Progenitor cell of endocrine pancreas (in vitro differentiated cells): ENCODE measurements around the gene RPL10A. TPM values are rescaled to one million over a fixed set of nuclear protein-coding genes. Genes with fewer than 3 reads are reported as not detected.

Source experiments
- DNase-seq: peaks from one replicate; pipeline ENCODE4 v3.0.0; 2021; ENCODE audit warnings: low spot score; ENCODE audit not compliant: unreplicated experiment
- H3K27ac Mint-ChIP-seq: 2 replicates; pipeline ENCODE4 v1.8.0; 2021; ENCODE audit warnings: mild to moderate bottlenecking, moderate library complexity, mixed read lengths
- H3K27me3 Mint-ChIP-seq: 2 replicates; pipeline ENCODE4 v1.8.0; 2021; ENCODE audit warnings: mixed read lengths
- H3K36me3 Mint-ChIP-seq: 2 replicates; pipeline ENCODE4 v1.8.0; 2022; ENCODE audit warnings: mixed read lengths; ENCODE audit not compliant: insufficient read depth
- H3K4me1 Mint-ChIP-seq: 2 replicates; pipeline ENCODE4 v1.8.0; 2021; ENCODE audit warnings: low read depth, mixed read lengths
- H3K4me3 Mint-ChIP-seq: 2 replicates; pipeline ENCODE4 v1.8.0; 2021; ENCODE audit warnings: low read depth, mild to moderate bottlenecking, moderate library complexity, mixed read lengths
- H3K9me3 Mint-ChIP-seq: 2 replicates; pipeline ENCODE4 v1.8.0; 2021; ENCODE audit warnings: low read depth, mixed read lengths
- total RNA-seq: library from RNA; stranded (reverse); gene quantifications from 2 replicates; pipeline ENCODE4 v1.2.1, GENCODE V29; 2021
- TF ChIP-seq, protein P1 (sequence below): fragments of 200-600 bp; sonication (generic); IDR thresholded peaks from one replicate; pipeline ENCODE4 v1.5.0; 2021; ENCODE audit warnings: antibody characterized with exemption, mild to moderate bottlenecking; ENCODE audit not compliant: unreplicated experiment

Gene RPL10A
- total RNA-seq, 1 donor from 2014 or later, result 1,416 TPM

DNA sequence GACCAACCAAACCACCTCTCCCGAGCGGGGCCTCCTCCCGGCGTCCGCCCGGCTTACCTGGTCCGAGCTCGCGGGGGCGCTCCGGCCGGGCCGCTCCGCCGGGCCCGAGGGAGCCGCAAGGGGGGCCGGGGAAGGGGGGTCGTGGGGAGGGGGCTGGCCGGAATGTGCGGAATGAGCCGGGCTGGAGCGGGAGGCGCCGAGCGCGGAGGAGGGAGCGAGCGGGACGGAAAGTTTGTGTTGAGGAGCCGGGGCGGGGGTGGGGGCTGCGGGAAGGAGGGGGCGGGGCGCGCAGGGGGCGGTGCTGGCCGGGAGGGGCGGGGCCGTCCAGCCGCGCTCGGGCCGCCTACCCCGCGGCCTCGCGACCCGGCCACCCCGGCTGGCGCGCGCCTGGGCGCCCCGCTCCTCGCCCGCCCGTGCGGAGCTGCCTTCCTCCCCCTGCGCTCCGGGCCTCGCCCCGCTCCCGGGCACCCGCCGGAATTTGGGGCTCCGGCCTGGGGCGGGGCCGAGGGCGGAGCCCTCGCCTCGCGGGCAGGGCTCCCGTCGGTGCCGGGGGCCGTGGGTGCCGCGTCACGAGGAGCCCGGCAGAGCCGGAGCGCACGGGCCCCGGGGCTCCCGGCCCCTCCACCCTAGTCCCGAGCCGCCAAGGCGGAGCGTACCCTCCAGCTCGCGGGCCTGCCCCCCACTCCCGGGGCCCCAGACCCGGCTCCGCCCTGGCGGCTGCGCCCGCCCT is 28.8 kb downstream of the RPL10A start, which contains the start of gene TEAD3:
Gene TEAD3, minus strand, starts transcription at position 239 of the 730 bp plus-strand sequence.
- Mint-ChIP-seq H3K27me3 (peaks cover 24% of the 10 kb centered on the region), H3K4me1 (peaks cover 33% of the 10 kb centered on the region), H3K36me3 (no peaks in the 10 kb centered on the region), H3K27ac (peak within 1 kb of the TSS; percentile 96), H3K9me3 (no peaks in the 10 kb centered on the region), H3K4me3 (peak within 1 kb of the TSS; percentile 83)
- TF ChIP-seq, protein P1, sequence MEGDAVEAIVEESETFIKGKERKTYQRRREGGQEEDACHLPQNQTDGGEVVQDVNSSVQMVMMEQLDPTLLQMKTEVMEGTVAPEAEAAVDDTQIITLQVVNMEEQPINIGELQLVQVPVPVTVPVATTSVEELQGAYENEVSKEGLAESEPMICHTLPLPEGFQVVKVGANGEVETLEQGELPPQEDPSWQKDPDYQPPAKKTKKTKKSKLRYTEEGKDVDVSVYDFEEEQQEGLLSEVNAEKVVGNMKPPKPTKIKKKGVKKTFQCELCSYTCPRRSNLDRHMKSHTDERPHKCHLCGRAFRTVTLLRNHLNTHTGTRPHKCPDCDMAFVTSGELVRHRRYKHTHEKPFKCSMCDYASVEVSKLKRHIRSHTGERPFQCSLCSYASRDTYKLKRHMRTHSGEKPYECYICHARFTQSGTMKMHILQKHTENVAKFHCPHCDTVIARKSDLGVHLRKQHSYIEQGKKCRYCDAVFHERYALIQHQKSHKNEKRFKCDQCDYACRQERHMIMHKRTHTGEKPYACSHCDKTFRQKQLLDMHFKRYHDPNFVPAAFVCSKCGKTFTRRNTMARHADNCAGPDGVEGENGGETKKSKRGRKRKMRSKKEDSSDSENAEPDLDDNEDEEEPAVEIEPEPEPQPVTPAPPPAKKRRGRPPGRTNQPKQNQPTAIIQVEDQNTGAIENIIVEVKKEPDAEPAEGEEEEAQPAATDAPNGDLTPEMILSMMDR, result peak; percentile 31
- peak; percentile 80 for DNase-seq

DNA sequence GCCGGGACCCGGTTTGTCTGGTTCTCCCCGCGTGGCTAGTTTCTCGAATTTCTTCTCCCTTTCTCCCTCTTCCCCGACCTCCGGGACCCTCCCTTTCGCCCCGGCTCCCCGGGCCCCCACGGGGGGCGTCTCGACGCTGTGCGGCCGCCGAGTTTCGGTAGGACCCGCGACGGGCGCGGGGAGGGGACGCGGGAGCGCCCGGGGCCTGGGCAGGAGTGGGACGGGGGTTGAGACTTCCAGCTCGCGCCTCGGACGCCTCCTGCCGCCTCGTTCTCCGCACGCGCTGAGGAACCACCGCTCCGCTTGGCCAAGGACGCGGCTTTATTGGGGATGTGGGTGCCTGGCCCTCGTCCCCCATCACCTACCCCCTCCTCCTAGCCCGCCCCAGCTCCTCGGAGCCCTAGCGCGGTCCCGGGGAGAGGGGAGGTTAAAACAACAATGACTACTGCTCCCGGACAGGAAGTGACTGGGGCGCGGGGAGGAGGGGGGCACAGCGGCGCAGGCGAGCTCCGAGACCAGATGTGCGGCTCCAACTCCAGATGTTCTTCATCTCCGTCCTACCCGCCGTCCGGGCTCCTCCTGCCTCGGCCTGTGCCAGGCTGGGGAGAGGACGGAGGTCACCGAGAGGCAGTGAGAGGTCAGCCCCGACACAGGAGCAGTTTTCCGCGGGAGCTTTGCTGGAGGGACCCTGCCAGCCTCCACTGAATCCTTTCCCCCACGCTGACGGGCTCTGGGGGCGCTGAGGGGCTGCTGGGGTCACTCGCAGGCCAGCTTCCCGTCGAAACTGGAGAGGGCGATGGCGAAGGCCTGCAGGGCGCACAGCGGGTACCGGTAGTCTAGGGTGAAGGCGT is 29.6 kb downstream of the RPL10A start:
- H3K36me3 Mint-ChIP-seq, result no peaks in the 10 kb centered on the region
- DNase-seq, result peak; percentile 29
- H3K4me3 Mint-ChIP-seq, result peak overlapping the region; percentile 75
- TF ChIP-seq, protein P1, result no peak
- H3K9me3 Mint-ChIP-seq, result no peaks in the 10 kb centered on the region
- H3K27me3 Mint-ChIP-seq, result peaks cover 24% of the 10 kb centered on the region
- peak overlapping the region; percentile 93 for H3K27ac Mint-ChIP-seq
- H3K4me1 Mint-ChIP-seq, result peaks cover 26% of the 10 kb centered on the region

DNA sequence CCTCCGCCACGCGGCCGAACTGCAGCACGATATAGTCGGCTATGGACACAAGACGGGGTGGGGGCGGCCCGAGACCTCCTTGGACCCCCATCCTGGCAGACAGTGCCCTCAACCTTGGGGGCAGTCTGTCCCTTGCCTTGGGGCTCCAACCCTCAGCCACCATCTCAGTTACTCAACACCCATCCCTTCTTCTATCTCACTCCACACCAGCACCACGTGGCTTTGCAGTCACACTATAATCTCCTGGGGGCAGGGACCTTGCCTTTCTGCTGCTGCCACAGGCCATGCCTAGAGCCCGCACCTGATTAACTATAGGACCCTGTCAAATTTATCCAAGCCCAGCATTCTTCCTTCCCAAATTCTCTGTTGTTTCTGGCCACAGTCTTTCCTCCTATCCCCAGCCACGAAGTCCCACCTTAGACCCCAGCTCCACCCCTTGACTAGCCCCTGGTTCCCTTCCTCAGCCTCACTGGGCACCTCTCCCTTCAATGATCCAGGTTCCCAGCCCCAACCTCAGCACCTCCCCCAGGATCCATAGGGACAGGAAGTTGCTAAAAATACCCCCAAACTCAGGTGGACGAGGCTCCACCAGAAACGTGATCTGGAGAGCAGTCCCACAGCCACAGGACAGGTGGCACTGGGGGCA is 30.3 kb downstream of the RPL10A start:
- Mint-ChIP-seq H3K4me3 (peak overlapping the region; percentile 75), H3K27me3 (peaks cover 24% of the 10 kb centered on the region), H3K4me1 (peaks cover 18% of the 10 kb centered on the region), H3K27ac (peak overlapping the region; percentile 93), H3K9me3 (no peaks in the 10 kb centered on the region), H3K36me3 (no peaks in the 10 kb centered on the region)
- TF ChIP-seq, protein P1, result no peak
- DNase-seq, result no peak

DNA sequence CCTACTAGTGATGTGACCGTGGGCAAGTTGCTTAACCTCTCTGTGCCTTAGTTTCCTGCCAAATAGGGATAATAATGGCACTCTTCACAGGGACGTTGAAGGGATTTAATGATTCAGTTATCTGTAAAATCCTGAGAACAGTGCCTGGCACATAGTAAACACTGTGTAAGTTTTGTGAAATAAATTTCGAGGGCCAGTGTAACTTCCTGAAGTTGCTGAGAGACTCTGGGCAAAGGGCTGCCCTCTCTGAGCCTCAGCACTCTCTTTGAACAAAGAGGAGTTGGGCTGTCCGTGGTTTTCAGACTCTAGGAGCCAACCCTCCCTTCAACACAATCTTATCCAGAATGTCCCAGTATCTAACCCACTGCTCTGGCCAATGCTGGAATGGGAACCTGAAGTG is 31.2 kb downstream of the RPL10A start:
- Mint-ChIP-seq H3K27me3 (peaks cover 24% of the 10 kb centered on the region), H3K4me3 (no peak overlapping the region), H3K27ac (no peak overlapping the region), H3K4me1 (peaks cover 13% of the 10 kb centered on the region), H3K36me3 (no peaks in the 10 kb centered on the region), H3K9me3 (no peaks in the 10 kb centered on the region)
- DNase-seq, result no peak
- TF ChIP-seq, protein P1, result no peak

DNA sequence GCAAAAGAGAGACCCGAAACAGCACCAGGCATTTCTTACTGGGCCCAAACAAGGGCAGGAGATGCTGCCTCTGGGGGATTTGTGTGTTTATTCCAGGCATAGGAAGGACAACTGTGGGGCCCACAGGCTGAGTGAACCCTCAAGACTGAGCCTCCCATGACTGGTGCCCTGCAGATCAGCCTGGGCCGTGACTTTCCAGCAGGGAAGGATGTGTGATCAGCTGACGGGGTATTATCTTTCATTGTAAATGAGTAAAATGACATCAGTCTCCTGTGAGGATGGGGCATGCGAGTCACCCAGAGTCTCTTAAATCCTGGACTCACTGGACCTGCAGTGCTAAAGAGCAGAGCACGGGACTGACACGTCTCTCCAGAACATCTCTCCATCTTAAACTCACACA is 32.6 kb downstream of the RPL10A start:
- Mint-ChIP-seq H3K4me3 (no peak overlapping the region), H3K4me1 (peaks cover 10% of the 10 kb centered on the region), H3K27ac (no peak overlapping the region), H3K36me3 (no peaks in the 10 kb centered on the region), H3K27me3 (peaks cover 31% of the 10 kb centered on the region), H3K9me3 (no peaks in the 10 kb centered on the region)
- DNase-seq, result no peak
- TF ChIP-seq, protein P1, result no peak
